Neutrophil (primary cell): ENCODE measurements around the gene NEK8.

ENCODE experiments used
- H3K27ac ChIP-seq: fragments of 200-600 bp; sonication (generic); 2 replicates; pipeline ENCODE4 v1.5.1; 2016; ENCODE audit warnings: mild to moderate bottlenecking, moderate library complexity
- H3K27me3 ChIP-seq: fragments of 200-600 bp; sonication (generic); 2 replicates; pipeline ENCODE4 v1.6.0; 2016; ENCODE audit warnings: mild to moderate bottlenecking
- H3K36me3 ChIP-seq: fragments of 200-600 bp; sonication (generic); 2 replicates; pipeline ENCODE4 v1.5.1; 2017
- H3K4me1 ChIP-seq, 2 experiments: fragments of 200-600 bp in 1 of 2; sonication (generic) in 1 of 2; 1 replicate in 1 of 2; 2 replicates in 1 of 2; pipeline versions ENCODE4 v1.5.1 to v1.6.1; 2013 to 2016; ENCODE audit warnings: low read depth in 1 of 2, low read length in 1 of 2, mild to moderate bottlenecking in 1 of 2, moderate library complexity in 1 of 2; ENCODE audit not compliant: control insufficient read depth in 1 of 2, insufficient read depth in 1 of 2
- H3K4me3 ChIP-seq, 2 experiments: fragments of 200-600 bp in 1 of 2; sonication (generic) in 1 of 2; 1 replicate in 1 of 2; 2 replicates in 1 of 2; pipeline ENCODE4 v1.5.1; 2013 to 2016; ENCODE audit warnings: low read depth in 1 of 2, low read length in 1 of 2, mild to moderate bottlenecking in 1 of 2, moderate library complexity in 1 of 2
- H3K9me3 ChIP-seq: fragments of 200-600 bp; sonication (generic); 2 replicates; pipeline ENCODE4 v1.5.1; 2016
- CTCF ChIP-seq: fragments of 200-600 bp; sonication (generic); IDR thresholded peaks from 2 replicates; pipeline ENCODE4 v1.5.1; 2016; ENCODE audit warnings: antibody characterized with exemption

The NEK8 gene

GRCh38 chr17:28751600-28752366, 23.2 kb downstream of the NEK8 start:
- Histone ChIP-seq H3K4me1 (peaks cover 0 to 11% of the 10 kb centered on the region in 2 experiments), H3K4me3 (no peak overlapping the region), H3K27me3 (peaks cover 8% of the 10 kb centered on the region), H3K9me3 (no peaks in the 10 kb centered on the region), H3K36me3 (no peaks in the 10 kb centered on the region), H3K27ac (no peak overlapping the region)
- no peak for TF ChIP-seq CTCF

GRCh38 chr17:28755486-28755885, 26.9 kb downstream of the NEK8 start:
- Histone ChIP-seq H3K27me3 (no peaks in the 10 kb centered on the region), H3K9me3 (no peaks in the 10 kb centered on the region), H3K36me3 (peaks cover 21% of the 10 kb centered on the region), H3K4me1 (peaks cover under 1% of the 10 kb centered on the region in 2 experiments), H3K27ac (no peak overlapping the region), H3K4me3 (no peak overlapping the region)
- TF ChIP-seq CTCF = no peak

- Histone ChIP-seq H3K27me3 (no peaks in the 10 kb centered on the region), H3K36me3 (peaks cover 21% of the 10 kb centered on the region)
Measured at GRCh38 chr17:28756049-28756804, 27.6 kb downstream of the NEK8 start.

GRCh38 chr17:28758411-28759121, 30.0 kb downstream of the NEK8 start:
- TF ChIP-seq CTCF = no peak
- Histone ChIP-seq H3K4me3 (no peak overlapping the region), H3K36me3 (peaks cover 21% of the 10 kb centered on the region), H3K27me3 (no peaks in the 10 kb centered on the region), H3K4me1 (peaks cover 18 to 22% of the 10 kb centered on the region in 2 experiments), H3K27ac (no peak overlapping the region), H3K9me3 (no peaks in the 10 kb centered on the region)

More at GRCh38 chr17:28756049-28756804, 27.6 kb downstream of the NEK8 start:
- no peaks in the 10 kb centered on the region for H3K9me3 ChIP-seq
- H3K4me3 ChIP-seq = no peak overlapping the region
- no peak overlapping the region for H3K27ac ChIP-seq
- no peak for TF ChIP-seq CTCF
- H3K4me1 ChIP-seq = peaks cover 8% of the 10 kb centered on the region in 2 experiments

DNA sequence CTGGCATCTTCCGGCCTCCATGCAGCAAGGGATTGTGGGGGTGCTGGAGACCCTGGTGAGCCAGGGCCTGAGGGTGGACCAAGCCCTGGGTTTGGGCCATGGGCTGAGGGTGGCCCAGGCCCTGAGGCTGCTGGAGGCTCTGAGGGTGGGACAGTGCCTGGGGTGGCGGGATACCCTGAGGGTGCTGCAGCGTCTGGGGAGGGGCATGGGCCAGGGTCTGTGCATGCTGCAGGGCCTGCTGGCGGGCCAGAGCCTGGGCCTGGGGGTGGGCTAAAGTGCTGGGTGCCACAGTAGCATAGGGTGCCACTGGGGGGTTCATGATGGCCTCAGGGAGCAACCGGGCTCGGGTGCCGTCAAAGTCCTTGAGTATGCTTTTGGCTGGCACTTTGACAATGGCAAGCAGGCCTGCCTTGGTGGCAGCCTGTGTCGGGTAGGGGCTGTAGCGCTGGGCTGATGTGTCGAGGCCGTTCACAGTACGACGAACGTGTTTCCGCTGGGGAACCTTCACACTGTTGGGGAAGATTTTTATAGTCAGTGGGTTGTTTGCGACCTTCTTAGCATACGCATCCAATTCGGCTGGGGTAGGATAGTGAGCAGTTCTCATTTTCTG, 30.8 kb downstream of the NEK8 start:
- H3K4me1 ChIP-seq = peaks cover 18 to 25% of the 10 kb centered on the region in 2 experiments
- TF ChIP-seq CTCF = no peak
- no peaks in the 10 kb centered on the region for H3K9me3 ChIP-seq
- peaks cover 21% of the 10 kb centered on the region for H3K36me3 ChIP-seq
- H3K27ac ChIP-seq = no peak overlapping the region
- no peaks in the 10 kb centered on the region for H3K27me3 ChIP-seq
- no peak overlapping the region for H3K4me3 ChIP-seq
